DND-41 (cell line): Measurements from ENCODE around the gene ZBED1.

ENCODE experiments used
- EZH2 ChIP-seq: IDR thresholded peaks from 3 replicates; pipeline ENCODE4 v1.6.1; 2012; ENCODE audit warnings: borderline replicate concordance, low read depth, mild to moderate bottlenecking, moderate library complexity, low read length, inconsistent platforms; ENCODE audit not compliant: severe bottlenecking
- TF ChIP-seq, protein P1 (sequence below): IDR thresholded peaks from 2 replicates; pipeline ENCODE4 v1.5.1; 2012; ENCODE audit warnings: borderline replicate concordance, low read length, moderate library complexity, mild to moderate bottlenecking; ENCODE audit not compliant: poor library complexity, severe bottlenecking; ENCODE audit errors: extremely low read depth

DNA sequence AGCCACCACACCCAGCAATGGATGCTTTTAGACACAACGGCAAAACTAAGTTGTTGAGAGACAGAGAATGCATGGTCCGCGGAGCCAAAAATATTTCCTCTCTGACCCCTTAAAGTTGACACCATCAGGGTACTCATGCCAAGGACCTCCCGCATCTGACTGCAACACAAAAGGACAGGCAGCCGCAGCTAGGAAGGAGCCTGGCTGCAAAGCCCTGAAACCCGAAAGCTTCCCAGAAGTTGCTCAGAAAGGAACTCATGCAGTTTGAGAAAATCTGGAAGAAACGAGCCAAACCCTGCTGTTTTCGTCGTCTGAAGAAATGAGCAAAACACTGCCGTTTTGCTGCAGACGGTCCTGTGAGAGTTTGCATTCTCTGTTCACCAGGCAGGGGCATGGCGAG, 16.5 kb downstream of the ZBED1 start:
- TF ChIP-seq, protein P1, sequence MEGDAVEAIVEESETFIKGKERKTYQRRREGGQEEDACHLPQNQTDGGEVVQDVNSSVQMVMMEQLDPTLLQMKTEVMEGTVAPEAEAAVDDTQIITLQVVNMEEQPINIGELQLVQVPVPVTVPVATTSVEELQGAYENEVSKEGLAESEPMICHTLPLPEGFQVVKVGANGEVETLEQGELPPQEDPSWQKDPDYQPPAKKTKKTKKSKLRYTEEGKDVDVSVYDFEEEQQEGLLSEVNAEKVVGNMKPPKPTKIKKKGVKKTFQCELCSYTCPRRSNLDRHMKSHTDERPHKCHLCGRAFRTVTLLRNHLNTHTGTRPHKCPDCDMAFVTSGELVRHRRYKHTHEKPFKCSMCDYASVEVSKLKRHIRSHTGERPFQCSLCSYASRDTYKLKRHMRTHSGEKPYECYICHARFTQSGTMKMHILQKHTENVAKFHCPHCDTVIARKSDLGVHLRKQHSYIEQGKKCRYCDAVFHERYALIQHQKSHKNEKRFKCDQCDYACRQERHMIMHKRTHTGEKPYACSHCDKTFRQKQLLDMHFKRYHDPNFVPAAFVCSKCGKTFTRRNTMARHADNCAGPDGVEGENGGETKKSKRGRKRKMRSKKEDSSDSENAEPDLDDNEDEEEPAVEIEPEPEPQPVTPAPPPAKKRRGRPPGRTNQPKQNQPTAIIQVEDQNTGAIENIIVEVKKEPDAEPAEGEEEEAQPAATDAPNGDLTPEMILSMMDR = no peak
- TF ChIP-seq EZH2 = no peak
